OCI-LY7 (cell line): ENCODE measurements around the gene ARL15.

Experiments
- EZH2phosphoT487 ChIP-seq: fragments of 200-600 bp; sonication (generic); IDR thresholded peaks from 2 replicates; pipeline ENCODE4 v1.6.1; 2018; ENCODE audit warnings: low read depth, borderline replicate concordance, mild to moderate bottlenecking, mixed run types, antibody characterized with exemption, low read length, moderate library complexity, mixed read lengths
- TF ChIP-seq, protein P1 (sequence below): fragments of 200-600 bp; sonication (generic); conservative IDR thresholded peaks from 2 replicates; pipeline ENCODE4 v1.5.1; 2014; ENCODE audit warnings: mild to moderate bottlenecking, antibody characterized with exemption, low read length, moderate library complexity, mixed read lengths

DNA sequence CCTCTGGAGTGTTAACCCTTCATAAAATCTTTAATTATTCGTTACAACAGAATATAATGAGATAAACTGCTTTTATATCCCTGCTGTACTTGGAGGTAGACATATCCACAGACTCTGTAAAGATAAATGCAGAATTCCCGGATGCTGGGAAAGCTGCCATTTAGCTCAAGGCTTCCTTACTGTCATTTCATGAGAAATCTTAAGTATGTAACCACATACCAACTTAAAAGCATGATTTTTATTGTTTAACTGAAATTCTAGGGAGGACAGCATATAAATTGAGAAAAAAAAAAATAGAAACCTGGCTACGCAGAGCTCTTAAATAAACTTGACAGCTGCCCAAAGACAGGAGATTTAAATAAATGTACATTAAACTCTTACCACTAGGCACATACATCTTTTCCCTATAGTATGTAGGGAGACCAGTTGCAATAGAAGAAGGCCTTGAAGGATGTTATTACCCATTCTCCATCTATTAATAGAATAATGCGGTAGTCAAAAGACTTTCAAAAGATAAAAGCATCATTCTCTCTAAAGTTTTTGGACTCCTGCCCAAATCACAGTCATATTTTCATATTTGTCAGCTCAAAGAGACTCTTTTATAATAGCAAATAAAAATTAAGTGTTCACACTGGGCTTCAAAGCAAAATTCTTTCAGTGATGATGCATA, 376.1 kb downstream of the ARL15 start:
- TF ChIP-seq, protein P1, sequence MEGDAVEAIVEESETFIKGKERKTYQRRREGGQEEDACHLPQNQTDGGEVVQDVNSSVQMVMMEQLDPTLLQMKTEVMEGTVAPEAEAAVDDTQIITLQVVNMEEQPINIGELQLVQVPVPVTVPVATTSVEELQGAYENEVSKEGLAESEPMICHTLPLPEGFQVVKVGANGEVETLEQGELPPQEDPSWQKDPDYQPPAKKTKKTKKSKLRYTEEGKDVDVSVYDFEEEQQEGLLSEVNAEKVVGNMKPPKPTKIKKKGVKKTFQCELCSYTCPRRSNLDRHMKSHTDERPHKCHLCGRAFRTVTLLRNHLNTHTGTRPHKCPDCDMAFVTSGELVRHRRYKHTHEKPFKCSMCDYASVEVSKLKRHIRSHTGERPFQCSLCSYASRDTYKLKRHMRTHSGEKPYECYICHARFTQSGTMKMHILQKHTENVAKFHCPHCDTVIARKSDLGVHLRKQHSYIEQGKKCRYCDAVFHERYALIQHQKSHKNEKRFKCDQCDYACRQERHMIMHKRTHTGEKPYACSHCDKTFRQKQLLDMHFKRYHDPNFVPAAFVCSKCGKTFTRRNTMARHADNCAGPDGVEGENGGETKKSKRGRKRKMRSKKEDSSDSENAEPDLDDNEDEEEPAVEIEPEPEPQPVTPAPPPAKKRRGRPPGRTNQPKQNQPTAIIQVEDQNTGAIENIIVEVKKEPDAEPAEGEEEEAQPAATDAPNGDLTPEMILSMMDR = no peak
- no peak for TF ChIP-seq EZH2phosphoT487
